WERI-Rb-1 (cell line): ENCODE results near the gene TUBB4A.

ENCODE experiments used
- DNase-seq: peaks from one replicate; pipeline ENCODE4 v3.0.0-alpha.2; 2020
- H3K27ac ChIP-seq: fragments of 250-450 bp; sonication (Bioruptor Pico); 2 replicates; pipeline ENCODE4 v1.5.1; 2020; ENCODE audit warnings: mild to moderate bottlenecking, moderate library complexity
- H3K27me3 ChIP-seq: fragments of 250-450 bp; sonication (Bioruptor Pico); 2 replicates; pipeline ENCODE4 v1.5.1; 2021; ENCODE audit warnings: mild to moderate bottlenecking, low read depth, moderate library complexity; ENCODE audit not compliant: insufficient read depth, severe bottlenecking
- H3K36me3 ChIP-seq: fragments of 250-450 bp; sonication (Bioruptor Pico); 2 replicates; pipeline ENCODE4 v1.5.1; 2020; ENCODE audit warnings: mild to moderate bottlenecking, moderate library complexity
- H3K4me3 ChIP-seq: 2 replicates; pipeline ENCODE4 v1.5.1; 2011; ENCODE audit warnings: low read depth, mild to moderate bottlenecking, control low read depth, low read length
- H3K9me3 ChIP-seq: fragments of 250-450 bp; sonication (Bioruptor Pico); 2 replicates; pipeline ENCODE4 v1.5.1; 2021; ENCODE audit warnings: mild to moderate bottlenecking, moderate library complexity; ENCODE audit not compliant: severe bottlenecking
- TF ChIP-seq, protein P1 (sequence below): IDR thresholded peaks from 2 replicates; pipeline ENCODE4 v1.5.1; 2011; ENCODE audit warnings: low read depth, mild to moderate bottlenecking, control low read depth, inconsistent platforms, low read length

The TUBB4A gene

GRCh38 chr19:6483235-6483634 lies 18.9 kb downstream of the TUBB4A start:
- DNase-seq: no peak
- TF ChIP-seq, protein P1, sequence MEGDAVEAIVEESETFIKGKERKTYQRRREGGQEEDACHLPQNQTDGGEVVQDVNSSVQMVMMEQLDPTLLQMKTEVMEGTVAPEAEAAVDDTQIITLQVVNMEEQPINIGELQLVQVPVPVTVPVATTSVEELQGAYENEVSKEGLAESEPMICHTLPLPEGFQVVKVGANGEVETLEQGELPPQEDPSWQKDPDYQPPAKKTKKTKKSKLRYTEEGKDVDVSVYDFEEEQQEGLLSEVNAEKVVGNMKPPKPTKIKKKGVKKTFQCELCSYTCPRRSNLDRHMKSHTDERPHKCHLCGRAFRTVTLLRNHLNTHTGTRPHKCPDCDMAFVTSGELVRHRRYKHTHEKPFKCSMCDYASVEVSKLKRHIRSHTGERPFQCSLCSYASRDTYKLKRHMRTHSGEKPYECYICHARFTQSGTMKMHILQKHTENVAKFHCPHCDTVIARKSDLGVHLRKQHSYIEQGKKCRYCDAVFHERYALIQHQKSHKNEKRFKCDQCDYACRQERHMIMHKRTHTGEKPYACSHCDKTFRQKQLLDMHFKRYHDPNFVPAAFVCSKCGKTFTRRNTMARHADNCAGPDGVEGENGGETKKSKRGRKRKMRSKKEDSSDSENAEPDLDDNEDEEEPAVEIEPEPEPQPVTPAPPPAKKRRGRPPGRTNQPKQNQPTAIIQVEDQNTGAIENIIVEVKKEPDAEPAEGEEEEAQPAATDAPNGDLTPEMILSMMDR: no peak
- H3K36me3 ChIP-seq: no peaks in the 10 kb centered on the region
- no peak overlapping the region for H3K4me3 ChIP-seq
- H3K27ac ChIP-seq: no peak overlapping the region
- no peaks in the 10 kb centered on the region for H3K27me3 ChIP-seq
- no peaks in the 10 kb centered on the region for H3K9me3 ChIP-seq

GRCh38 chr19:6482343-6482686 lies 19.8 kb downstream of the TUBB4A start:
- no peaks in the 10 kb centered on the region for H3K9me3 ChIP-seq
- H3K36me3 ChIP-seq: no peaks in the 10 kb centered on the region
- H3K4me3 ChIP-seq: no peak overlapping the region
- H3K27me3 ChIP-seq: no peaks in the 10 kb centered on the region
- DNase-seq: no peak
- H3K27ac ChIP-seq: no peak overlapping the region
- TF ChIP-seq, protein P1: no peak

DNA sequence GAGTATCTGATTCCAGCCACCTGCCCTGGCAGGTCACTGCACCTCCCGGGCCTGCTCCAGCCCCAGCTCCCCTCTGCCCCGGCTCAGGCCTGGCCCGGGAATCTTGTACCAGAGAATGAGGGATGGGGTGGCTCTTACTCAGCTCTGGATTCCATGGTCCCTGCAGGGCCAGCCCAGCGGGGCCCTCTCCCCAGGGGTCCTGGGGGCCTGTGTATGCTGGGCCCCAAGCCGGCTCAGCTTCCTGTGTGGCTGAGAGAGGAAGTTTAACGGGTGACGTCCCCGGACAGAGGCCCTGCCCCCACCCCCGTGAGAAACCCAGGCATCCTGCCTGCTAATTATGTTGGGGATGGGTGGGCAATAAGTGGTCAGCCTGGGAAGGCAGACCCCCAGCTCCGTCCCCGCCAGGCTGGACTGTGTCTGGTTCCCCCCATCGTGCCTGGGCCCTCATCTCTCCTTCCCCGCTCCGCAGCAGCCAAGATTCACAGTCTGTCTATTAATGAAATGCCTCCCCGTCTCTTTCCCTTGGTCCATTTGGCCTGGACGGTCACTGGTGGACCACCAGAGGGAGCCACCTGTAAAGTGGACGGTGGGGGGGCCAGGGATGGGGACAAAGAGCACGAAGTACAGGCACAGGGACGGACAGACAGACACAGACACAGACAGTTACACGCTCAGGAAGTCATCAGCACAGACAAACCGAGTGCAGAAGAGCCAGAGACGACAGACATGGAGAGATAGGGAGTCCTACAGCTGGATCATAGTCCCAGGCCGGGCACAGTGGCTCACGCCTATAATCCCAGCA lies 20.4 kb downstream of the TUBB4A start, which contains the start of gene DENND1C:
DENND1C (minus strand) TSS at position 247 of the 802 bp plus-strand sequence; CDS start at position 155, 92 bp downstream.
- DNase-seq: peak; percentile 60
- Histone ChIP-seq H3K4me3 (no peak within 1 kb of the TSS), H3K27me3 (no peaks in the 10 kb centered on the region), H3K27ac (no peak within 1 kb of the TSS), H3K9me3 (no peaks in the 10 kb centered on the region), H3K36me3 (no peaks in the 10 kb centered on the region)
- TF ChIP-seq, protein P1: peak; percentile 66

DNA sequence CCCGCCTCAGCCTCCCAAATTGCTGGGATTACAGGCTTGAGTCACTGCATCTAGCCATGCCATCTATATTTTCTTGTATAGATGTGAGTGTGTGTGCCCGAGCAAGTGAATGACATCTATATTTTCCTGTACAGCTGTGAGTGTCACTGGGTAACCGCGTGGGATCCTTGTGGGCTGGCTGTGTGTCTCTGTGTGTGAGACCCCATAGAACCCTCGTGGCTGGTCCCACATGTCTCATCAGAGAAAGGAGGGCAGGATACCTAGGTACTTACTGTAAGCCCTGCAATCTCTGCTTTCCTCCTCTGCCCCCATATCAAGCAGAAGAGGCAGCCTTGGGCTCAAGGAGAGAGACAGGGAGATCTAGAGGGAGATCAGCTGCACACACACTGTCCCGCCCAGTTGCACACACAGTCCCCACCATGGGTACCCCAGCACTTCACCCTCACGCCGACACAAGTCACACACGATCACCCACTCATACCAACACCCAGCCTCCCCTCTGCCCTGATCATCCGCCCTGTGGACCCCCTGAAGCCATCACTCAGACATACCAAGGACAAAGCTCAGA lies 21.2 kb downstream of the TUBB4A start:
- Histone ChIP-seq H3K9me3 (no peaks in the 10 kb centered on the region), H3K36me3 (no peaks in the 10 kb centered on the region), H3K27ac (no peak overlapping the region), H3K27me3 (no peaks in the 10 kb centered on the region), H3K4me3 (no peak overlapping the region)
- DNase-seq: no peak
- TF ChIP-seq, protein P1: no peak

DNA sequence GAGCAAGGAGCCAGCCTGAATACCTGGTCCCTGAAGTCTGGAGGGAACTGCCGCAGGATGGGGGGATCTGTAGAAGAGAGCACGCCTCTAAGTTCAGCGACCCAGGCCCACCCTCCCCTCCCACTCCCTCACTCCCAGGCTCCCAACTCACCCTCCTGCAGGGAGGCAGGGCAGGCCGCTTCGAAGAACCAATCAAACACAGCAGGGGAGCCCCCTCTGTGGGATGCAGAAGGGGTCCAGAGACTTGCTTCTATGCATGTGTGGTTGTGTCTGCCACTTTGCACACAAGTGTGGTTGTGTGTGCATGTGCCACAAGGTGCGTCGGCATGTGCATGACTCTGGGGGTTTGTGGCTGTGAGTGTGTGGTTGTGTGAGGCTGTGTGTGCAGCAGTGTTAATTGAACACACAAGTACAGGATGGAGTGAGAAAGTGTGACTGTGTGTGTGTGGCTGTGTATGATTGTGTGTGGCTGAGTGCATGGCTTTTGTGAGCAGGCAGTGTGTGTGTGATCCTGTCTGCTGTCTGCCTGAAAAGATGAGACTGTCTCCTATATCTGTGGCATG lies 22.2 kb downstream of the TUBB4A start:
- no peak for DNase-seq
- TF ChIP-seq, protein P1: no peak
- no peaks in the 10 kb centered on the region for H3K27me3 ChIP-seq
- no peak overlapping the region for H3K27ac ChIP-seq
- H3K4me3 ChIP-seq: no peak overlapping the region
- H3K9me3 ChIP-seq: no peaks in the 10 kb centered on the region
- H3K36me3 ChIP-seq: no peaks in the 10 kb centered on the region
